Endothelial cell of umbilical vein (primary cell): ENCODE measurements around the gene CBFA2T3. TPM values are rescaled to one million over a fixed set of nuclear protein-coding genes. Genes with fewer than 3 reads are reported as not detected.

ENCODE experiments used
- BruUV-seq: library from RNA; stranded (reverse); fragments of 400-500 nt; replicated peaks from 2 replicates; lab custom pipeline; 2021; lab: Mats Ljungman, UMichigan
- CTCF ChIA-PET: fragments of 300-600, 350-600 bp; sonication (Branson Sonifier 250); formaldehyde crosslinking; loops from one replicate; lab custom pipeline; 2021; ENCODE audit warnings: antibody characterized with exemption, inconsistent platforms; lab: Charles Lee
- POLR2A ChIA-PET: fragments of 300-600, 350-600 bp; sonication (Branson Sonifier 250); formaldehyde crosslinking; loops from one replicate; lab custom pipeline; 2021; ENCODE audit warnings: antibody characterized with exemption, inconsistent platforms; lab: Charles Lee
- DNase-seq: peaks from one replicate; pipeline ENCODE4 v3.0.0-alpha.2; 2011; ENCODE audit warnings: low read depth, low spot score
- FAIRE-seq: peaks from 2 replicates; lab custom pipeline; 2011; peaks lifted over from hg19 to GRCh38; lab: Jason Lieb, UNC
- H2AFZ ChIP-seq: 2 replicates; pipeline ENCODE4 v1.6.0; 2012; ENCODE audit warnings: low read depth, low read length, control low read depth, inconsistent platforms
- H3K27ac ChIP-seq: 2 replicates; pipeline ENCODE4 v1.5.1; 2011; ENCODE audit warnings: low read depth, mild to moderate bottlenecking, control low read depth, low read length, moderate library complexity; ENCODE audit not compliant: insufficient read depth
- H3K27me3 ChIP-seq, 2 experiments: 2 replicates each; pipeline versions ENCODE4 v1.6.0 to v1.6.1; 2011; ENCODE audit warnings: low read length in 2 of 2, mixed read lengths in 1 of 2; ENCODE audit not compliant: control insufficient read depth in 2 of 2, insufficient read depth in 2 of 2
- H3K36me3 ChIP-seq, 2 experiments: 2 replicates in 1 of 2; 3 replicates in 1 of 2; pipeline ENCODE4 v1.5.1; 2011; ENCODE audit warnings: low read length in 2 of 2, mild to moderate bottlenecking in 1 of 2, moderate library complexity in 1 of 2; ENCODE audit not compliant: control insufficient read depth in 2 of 2, insufficient read depth in 2 of 2; ENCODE audit errors: extremely low read depth in 1 of 2
- H3K4me1 ChIP-seq: 3 replicates; pipeline ENCODE4 v1.5.1; 2011; ENCODE audit warnings: mild to moderate bottlenecking, low read length; ENCODE audit not compliant: control insufficient read depth, insufficient read depth; ENCODE audit errors: extremely low read depth
- H3K4me2 ChIP-seq: 2 replicates; pipeline ENCODE4 v1.6.1; 2011; ENCODE audit warnings: low read length, control low read depth, mixed read lengths; ENCODE audit not compliant: insufficient read depth
- H3K4me3 ChIP-seq, 3 experiments: fragments of 200-600 bp in 1 of 3; sonication (generic), shearing (Covaris generic) in 1 of 3; replicated peaks in 1 of 3; 2 replicates each; pipeline ENCODE4 v1.5.1; 2011 to 2016; ENCODE audit warnings: control low read depth in 3 of 3, low read length in 3 of 3, mild to moderate bottlenecking in 2 of 3, inconsistent platforms in 1 of 3, low read depth in 1 of 3, moderate library complexity in 1 of 3; ENCODE audit not compliant: insufficient read depth in 1 of 3
- H3K79me2 ChIP-seq: 2 replicates; pipeline ENCODE4 v1.6.0; 2012; ENCODE audit warnings: low read length, inconsistent platforms; ENCODE audit not compliant: control insufficient read depth, insufficient read depth
- H3K9ac ChIP-seq: replicated peaks from 2 replicates; pipeline ENCODE3; 2011; ENCODE audit warnings: low read length, control low read depth; ENCODE audit not compliant: insufficient read depth; ENCODE audit errors: extremely low read depth
- H3K9me1 ChIP-seq: replicated peaks from 3 replicates; pipeline ENCODE4 v1.6.0; 2011; ENCODE audit warnings: mild to moderate bottlenecking, low read length; ENCODE audit not compliant: control insufficient read depth, insufficient read depth; ENCODE audit errors: extremely low read depth
- H3K9me3 ChIP-seq: replicated peaks from 2 replicates; pipeline ENCODE4 v1.5.1; 2012; ENCODE audit warnings: low read length, inconsistent platforms; ENCODE audit not compliant: control insufficient read depth, insufficient read depth
- H4K20me1 ChIP-seq: replicated peaks from 2 replicates; pipeline ENCODE3; 2011; ENCODE audit warnings: mild to moderate bottlenecking, low read length; ENCODE audit not compliant: control insufficient read depth, insufficient read depth; ENCODE audit errors: extremely low read depth
- CTCF ChIP-seq, 2 donors: IDR thresholded peaks; 1 replicate in 1 of 2; 2 replicates in 1 of 2; pipeline ENCODE4 v1.5.1; 2011; ENCODE audit warnings: low read length in 2 of 2, mild to moderate bottlenecking in 2 of 2, moderate library complexity in 2 of 2, control low read depth in 1 of 2, inconsistent platforms in 1 of 2, low read depth in 1 of 2; ENCODE audit not compliant: insufficient read depth in 1 of 2; ENCODE audit errors: extremely low read depth in 1 of 2
- EZH2 ChIP-seq: IDR thresholded peaks from 2 replicates; pipeline ENCODE4 v1.6.1; 2012; ENCODE audit warnings: borderline replicate concordance, low read depth, mild to moderate bottlenecking, moderate library complexity, low read length, inconsistent platforms; ENCODE audit not compliant: severe bottlenecking
- FOS ChIP-seq: IDR thresholded peaks from 2 replicates; pipeline ENCODE4 v1.6.1; 2011; ENCODE audit warnings: mild to moderate bottlenecking, low read length, moderate library complexity, borderline replicate concordance; ENCODE audit not compliant: insufficient read depth
- GATA2 ChIP-seq: IDR thresholded peaks from 2 replicates; pipeline ENCODE4 v1.7.0; 2011; ENCODE audit warnings: low read depth, mild to moderate bottlenecking, moderate library complexity, mixed read lengths, low read length; ENCODE audit not compliant: insufficient read length, insufficient read depth
- JUN ChIP-seq: IDR thresholded peaks from 2 replicates; pipeline ENCODE4 v1.6.1; 2011; ENCODE audit warnings: borderline replicate concordance, low read depth; ENCODE audit not compliant: insufficient read length, insufficient read depth
- MYC ChIP-seq: IDR thresholded peaks from one replicate; pipeline ENCODE4 v1.6.1; 2011; ENCODE audit warnings: mild to moderate bottlenecking, low read depth, low read length
- POLR2A ChIP-seq: IDR thresholded peaks from 2 replicates; pipeline ENCODE4 v1.6.1; 2012; ENCODE audit warnings: low read depth, mild to moderate bottlenecking, control low read depth, low read length
- POLR2AphosphoS5 ChIP-seq: IDR thresholded peaks from 2 replicates; pipeline ENCODE4 v1.6.1; 2012; ENCODE audit warnings: low read depth, mild to moderate bottlenecking, control low read depth, low read length, moderate library complexity; ENCODE audit not compliant: insufficient read depth
- dilution Hi-C: fragments of 300-500 bp; cut with MboI; formaldehyde crosslinking; loops from one replicate; pipeline ENCODE4 v1.15.0; 2019; ENCODE audit warnings: low sequenced_read_pairs; ENCODE audit not compliant: extremely low pct_ligation_motif_present
- intact Hi-C: fragments of 100-400 bp; cut with micrococcal nuclease; formaldehyde crosslinking; loops from one replicate; pipeline ENCODE4 v1.10.0; 2022
- polyA plus RNA-seq, 4 experiments: library from polyadenylated mRNA; depleted of rRNA in 3 of 4; stranded (reverse) in 3 of 4; unstranded in 1 of 4; fragments of >200 nt; gene quantifications; 2 replicates each; pipeline versions ENCODE4 v1.2.1 to v1.2.3, GENCODE V29; 2011 to 2012; ENCODE audit warnings: missing spikeins in 1 of 4
- total RNA-seq: library from RNA; stranded (reverse); gene quantifications from 2 replicates; pipeline ENCODE4 v1.2.3, GENCODE V29; 2021
- TF ChIP-seq, protein P1 (sequence below): IDR thresholded peaks from 2 replicates; pipeline ENCODE4 v1.6.1; 2011; ENCODE audit not compliant: insufficient read depth, insufficient read length

The CBFA2T3 gene
- total and polyA plus RNA-seq, 2 donors (not counting 3 experiments of a cell fraction or from before 2014, with no cell fraction given) = not detected

- Histone ChIP-seq H2AFZ (no peak overlapping the region), H3K9me3 (no peaks in the 10 kb centered on the region), H3K27ac (no peak overlapping the region), H3K79me2 (no peaks in the 10 kb centered on the region), H3K4me3 (no peak overlapping the region), H4K20me1 (no peaks in the 10 kb centered on the region), H3K27me3 (no peaks in the 10 kb centered on the region), H3K4me1 (no peaks in the 10 kb centered on the region), H3K36me3 (peaks cover 0 to 12% of the 10 kb centered on the region in 2 experiments), H3K9ac (no peak overlapping the region), H3K9me1 (no peaks in the 10 kb centered on the region), H3K4me2 (no peak overlapping the region)
- TF ChIP-seq POLR2A (no peak), GATA2 (no peak), JUN (no peak), FOS (no peak)
- no peak for FAIRE-seq
- DNase-seq = no peak
- dilution Hi-C loops = no loop called here
- POLR2A ChIA-PET = no interaction called here
- no TSS peak for BruUV-seq
- CTCF ChIA-PET = no interaction called here
- intact Hi-C loops = no loop called here
Measured at GRCh38 chr16:88843256-88843655, 133.8 kb downstream of the CBFA2T3 start.

DNA sequence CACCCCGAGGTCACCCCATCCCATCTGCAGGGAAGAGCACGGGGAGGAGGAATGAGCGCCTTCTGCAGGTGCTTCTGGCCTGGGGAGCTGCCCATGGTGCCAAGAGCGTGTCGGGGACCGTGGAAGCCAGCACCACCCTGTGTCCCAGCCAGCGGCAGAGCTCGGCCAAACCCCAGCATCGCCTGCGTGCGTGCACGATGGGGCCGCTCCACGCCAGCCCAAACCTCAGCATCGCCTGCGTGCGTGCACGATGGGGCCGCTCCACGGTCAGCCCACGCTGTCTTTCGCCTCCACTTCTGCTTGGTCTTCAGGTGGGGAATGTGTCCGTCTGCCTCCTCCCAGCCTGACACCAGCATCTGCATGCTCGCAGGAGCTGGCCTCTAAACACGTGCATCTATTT lies 134.2 kb downstream of the CBFA2T3 start:
- intact Hi-C loops (no loop called here), dilution Hi-C loops (no loop called here)
- Histone ChIP-seq H3K36me3 (peaks cover 0 to 10% of the 10 kb centered on the region in 2 experiments), H3K27ac (no peak overlapping the region), H3K27me3 (no peaks in the 10 kb centered on the region), H4K20me1 (no peaks in the 10 kb centered on the region), H2AFZ (no peak overlapping the region), H3K9me3 (no peaks in the 10 kb centered on the region), H3K9ac (no peak overlapping the region), H3K4me1 (no peaks in the 10 kb centered on the region), H3K9me1 (no peaks in the 10 kb centered on the region), H3K4me3 (no peak overlapping the region), H3K79me2 (no peaks in the 10 kb centered on the region), H3K4me2 (no peak overlapping the region)
- POLR2A ChIA-PET = no interaction called here
- CTCF ChIA-PET = no interaction called here
- no peak for FAIRE-seq
- BruUV-seq = no TSS peak
- TF ChIP-seq GATA2 (no peak), POLR2A (no peak), EZH2 (no peak), FOS (no peak), JUN (no peak), CTCF (IDR thresholded peaks at IDR 0.05; ENCODE audit: extremely low read depth in 1 of 2, insufficient read depth in 1 of 2, low read depth in 1 of 2, low read length in 2 of 2) (no peak), POLR2AphosphoS5 (no peak), MYC (no peak)
- TF ChIP-seq, protein P1, sequence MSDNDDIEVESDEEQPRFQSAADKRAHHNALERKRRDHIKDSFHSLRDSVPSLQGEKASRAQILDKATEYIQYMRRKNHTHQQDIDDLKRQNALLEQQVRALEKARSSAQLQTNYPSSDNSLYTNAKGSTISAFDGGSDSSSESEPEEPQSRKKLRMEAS = no peak
- no peak for DNase-seq
